Activated CD8-positive, alpha-beta memory T cell treated with anti-CD3 and anti-CD28 coated beads for 1 hour (primary cell): ENCODE data around the gene EPHA5.

Source experiments
- DNase-seq, 2 donors: peaks; one replicate each; pipeline ENCODE4 v3.0.0-alpha.2; 2020; ENCODE audit warnings: low read depth in 1 of 2; ENCODE audit errors: extremely low read depth in 1 of 2

The EPHA5 gene

DNA sequence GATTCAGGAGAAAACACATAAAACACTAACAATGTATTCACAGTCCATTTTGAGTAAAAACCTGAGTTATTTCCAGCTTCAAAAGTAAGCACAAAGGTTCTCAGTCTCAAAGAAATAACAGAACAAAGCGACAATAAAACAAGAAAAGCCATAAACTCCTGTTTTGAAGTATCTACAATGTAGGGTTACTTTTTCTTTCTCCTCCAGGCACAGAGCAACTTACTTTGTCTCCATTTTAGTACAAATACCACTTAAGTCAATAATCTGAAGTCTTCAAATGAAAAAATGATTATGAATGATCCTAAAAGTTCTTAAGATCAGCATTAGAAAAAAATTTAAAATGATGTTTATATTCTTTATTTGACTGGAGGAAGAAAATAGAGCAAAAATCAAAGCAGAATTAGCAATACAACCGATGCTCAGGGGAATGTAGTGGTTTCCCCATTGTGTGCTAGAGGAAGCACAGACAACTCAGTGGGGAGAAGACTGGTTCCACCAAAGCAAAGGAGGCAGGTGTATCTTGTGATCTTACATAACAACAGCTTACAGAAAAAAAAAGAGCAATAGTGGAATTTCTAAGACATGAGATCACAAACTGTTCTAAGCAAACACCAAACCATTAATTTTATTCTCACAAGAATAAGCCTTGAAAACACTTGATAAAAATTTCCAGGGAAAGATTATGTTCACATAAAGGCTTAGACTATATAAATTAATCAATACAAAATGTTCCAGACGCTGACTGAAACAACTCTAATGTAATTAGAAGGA lies 35.1 kb downstream of the EPHA5 start:
- no peak for DNase-seq

DNA sequence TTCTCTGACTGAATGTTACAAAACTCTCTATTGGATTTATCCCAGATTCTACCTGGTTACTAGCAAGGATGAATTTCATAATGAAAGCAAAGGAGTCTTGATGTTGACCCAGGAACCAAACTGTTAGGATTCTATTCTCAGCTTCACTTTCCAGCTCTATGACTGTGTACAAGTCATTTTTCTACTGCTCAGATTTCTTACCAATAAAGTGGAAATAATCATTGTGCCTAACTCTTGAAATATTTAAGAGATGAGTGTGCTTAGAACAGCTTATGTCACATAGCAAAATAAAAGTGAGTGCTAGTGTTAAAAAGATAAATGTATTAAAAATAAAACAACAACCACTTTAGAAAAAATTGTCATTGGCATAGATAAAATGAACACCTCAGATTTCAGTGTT lies 45.6 kb downstream of the EPHA5 start:
- no peak for DNase-seq

DNA sequence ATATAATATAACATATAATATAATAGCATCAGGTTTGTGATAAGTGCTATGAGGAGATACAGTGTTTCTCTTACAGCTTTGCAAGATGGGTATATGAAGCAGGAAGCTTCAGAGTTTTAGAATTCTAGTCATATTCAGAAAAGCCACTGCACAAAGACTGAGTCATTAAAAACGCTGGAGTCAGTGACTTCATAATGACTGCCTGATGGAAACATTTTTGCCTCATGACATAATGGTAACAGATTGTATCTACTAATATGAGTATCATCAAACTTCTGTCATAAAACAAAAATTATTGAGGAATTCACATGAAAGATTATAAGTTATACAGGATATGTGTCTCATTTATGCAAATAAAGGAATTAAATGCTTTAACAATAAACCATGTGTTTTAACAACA lies 46.8 kb downstream of the EPHA5 start:
- no peak for DNase-seq

DNA sequence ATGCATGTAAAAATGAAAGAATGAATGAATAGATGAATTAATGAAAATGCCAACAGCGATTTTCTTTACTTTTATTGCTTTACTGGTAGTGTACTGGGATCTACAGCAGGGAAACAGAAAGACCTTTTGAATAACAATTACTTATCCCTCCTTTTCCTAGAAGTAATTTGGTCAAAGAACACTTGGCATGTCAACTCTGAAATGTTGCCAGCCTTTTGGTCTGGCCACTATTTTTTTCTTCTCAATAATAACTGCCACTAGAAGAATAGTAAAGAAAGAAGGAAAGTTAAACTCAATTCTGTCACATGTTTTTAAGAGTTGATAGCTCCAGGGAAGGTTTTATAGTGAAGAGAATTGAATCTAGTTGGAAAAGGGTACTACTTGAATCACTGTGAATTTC lies 52.9 kb downstream of the EPHA5 start:
- no peak for DNase-seq

DNA sequence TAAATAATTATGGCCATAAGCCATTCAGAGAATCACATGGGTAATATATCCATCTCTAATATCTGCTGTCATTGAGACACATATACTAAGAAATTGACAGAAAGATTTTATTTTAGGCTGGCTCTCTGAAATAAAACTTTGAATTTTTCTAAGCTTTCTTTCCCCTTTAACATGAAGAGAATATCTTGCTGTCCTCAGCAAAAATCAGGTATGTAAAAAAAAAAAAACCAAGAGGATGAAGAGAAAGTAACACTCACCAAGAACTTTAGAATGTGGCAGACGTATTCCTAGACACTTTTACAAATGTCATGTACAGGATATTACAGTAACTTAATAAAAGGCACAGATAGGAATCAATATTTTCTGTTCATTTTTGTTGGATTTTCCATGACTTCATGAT lies 65.8 kb downstream of the EPHA5 start:
- no peak for DNase-seq

DNA sequence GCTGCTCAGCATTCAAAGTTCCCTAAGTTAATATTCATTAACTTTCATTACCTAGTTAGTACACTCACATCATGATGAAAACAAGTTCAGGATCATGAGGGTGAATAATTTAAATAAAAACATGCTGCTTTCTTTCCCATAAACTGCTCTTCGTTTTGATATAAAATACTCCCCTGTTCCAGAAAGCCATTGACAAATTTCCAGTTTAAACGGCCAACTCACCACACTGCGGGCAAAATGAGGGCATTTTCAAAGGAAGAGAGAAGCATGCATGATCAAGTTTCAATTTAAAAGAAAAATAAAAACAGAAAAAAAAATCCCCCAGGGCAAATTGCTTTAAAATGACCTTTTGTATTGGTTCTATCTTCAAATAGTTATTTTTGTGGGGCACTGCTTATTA lies 69.6 kb downstream of the EPHA5 start:
- DNase-seq = no peak

DNA sequence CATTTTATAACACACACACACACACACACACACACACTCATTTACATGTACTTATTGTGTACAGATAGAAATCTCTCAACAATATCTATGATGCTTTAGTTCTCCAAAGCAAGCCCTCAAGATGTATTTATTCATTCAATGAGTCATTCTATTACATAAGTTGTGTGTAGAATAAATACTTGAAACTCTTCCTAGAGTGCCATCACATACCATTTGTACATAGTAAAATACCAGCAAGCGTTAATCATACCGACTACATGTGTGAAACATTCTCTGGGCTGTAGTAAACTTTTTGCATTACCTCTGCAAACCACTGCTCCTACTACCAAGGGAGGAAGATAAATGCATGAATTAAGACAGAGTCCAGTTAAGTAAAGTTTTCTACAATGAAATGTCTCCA lies 70.9 kb downstream of the EPHA5 start:
- DNase-seq = no peak

DNA sequence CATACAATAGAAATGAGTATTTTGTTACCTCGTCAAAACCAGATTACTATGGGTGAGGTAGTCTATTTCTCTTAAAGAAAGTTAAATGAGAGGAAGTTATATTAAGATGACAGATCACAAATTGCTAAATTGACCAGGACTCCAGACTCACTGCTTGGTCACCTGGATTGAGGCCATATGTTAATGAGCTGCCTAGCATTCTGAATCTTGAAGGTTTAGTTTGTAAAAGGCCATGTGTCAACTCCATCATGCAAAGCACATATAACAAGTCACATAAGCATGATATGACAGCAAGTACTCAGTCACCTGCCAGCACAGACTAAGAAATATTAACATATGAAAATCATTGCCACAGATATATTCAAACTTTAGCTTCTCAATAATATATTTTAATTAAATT lies 72.6 kb downstream of the EPHA5 start:
- no peak for DNase-seq

DNA sequence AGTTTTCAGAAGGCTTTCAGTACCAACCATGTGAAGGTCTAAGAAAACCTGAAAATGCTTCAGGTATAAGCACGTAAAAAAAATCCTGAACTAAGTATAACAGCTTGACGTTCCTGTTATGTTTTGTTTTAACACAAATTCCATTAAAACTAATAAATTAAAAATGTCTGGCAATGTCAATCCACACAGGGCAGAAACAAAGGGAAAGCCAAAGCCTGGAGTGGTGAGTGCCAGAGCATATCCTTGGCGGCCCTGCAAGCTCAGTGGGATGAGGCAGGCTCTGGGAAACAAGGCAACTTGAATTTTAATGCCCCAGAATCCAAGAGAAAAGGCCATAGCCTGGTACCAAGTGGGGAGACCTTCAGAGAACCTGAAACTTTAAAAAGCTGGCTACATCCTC lies 78.2 kb downstream of the EPHA5 start:
- DNase-seq = no peak

DNA sequence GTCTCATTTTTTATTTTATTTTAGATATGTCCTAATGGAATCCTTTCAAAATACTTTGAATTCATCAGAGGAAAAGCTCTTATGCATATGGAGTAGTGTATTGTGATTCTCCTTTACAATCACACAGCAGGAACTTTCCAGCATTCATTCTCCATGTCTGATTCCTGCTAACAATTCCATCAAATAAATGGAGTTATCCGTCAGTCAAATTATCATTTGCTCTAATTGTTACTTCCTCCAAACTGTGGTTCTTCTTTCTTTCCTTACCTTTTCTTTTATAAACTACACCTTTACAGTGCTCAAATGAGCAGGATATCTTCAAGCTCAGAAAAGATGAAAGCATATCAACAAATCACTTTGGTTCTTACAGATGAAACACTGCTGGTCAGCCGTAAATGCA lies 80.4 kb downstream of the EPHA5 start:
- DNase-seq = no peak

DNA sequence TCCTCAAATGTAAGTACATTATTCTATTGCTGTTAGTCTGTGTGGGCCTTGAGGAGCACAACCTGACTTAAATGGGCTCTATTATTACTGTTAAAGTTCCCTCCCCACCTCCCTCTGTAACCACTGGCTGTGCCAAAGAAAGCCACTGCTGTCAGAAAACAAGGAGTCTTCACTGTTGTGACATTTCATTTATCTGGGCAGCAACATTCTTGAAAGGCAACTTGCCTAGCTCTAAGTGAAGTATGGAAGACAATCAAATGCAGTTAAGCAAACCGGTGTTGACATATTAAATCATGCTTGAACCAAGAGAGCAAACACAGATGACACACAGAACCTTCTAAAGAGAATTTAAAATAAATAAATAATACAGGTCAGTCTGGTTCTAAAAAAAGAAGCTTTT lies 81.0 kb downstream of the EPHA5 start:
- no peak for DNase-seq

DNA sequence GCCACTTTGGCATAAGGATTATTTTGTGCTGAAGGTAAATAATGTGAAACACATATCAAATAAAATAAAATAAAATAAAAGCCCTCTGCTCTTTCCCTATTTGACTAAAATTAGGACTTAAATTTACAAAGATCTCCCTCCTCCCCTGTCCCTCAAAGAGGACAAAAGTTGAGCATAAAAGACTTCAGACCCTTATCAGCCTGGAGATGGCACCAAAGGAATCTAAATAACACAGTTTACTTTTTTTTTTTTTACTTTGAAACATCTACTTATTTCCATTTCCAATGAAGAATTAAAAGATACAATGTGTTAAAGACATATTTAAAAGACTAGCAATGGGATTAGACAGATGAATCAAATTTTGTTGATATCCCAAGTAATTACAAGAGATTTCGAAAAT lies 89.7 kb downstream of the EPHA5 start:
- no peak for DNase-seq

DNA sequence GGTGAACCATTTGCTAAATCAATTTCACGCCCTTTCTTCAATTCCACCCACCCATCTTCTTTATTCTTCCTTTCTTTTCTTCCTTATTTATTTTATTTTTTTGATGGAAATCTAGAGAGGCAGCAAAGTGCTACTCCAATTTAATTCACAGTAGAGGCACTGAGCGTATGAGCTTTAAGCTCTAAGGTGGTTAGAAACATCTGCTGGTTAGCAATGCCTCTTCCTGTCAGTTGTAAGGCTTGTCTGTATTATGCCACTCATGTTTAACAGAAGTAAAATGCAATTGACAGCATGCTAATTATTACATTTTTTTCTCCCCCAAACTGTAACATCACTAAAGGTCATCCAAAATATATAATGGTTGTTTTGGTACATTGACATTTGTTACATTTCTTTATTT lies 103.8 kb downstream of the EPHA5 start:
- DNase-seq = no peak

DNA sequence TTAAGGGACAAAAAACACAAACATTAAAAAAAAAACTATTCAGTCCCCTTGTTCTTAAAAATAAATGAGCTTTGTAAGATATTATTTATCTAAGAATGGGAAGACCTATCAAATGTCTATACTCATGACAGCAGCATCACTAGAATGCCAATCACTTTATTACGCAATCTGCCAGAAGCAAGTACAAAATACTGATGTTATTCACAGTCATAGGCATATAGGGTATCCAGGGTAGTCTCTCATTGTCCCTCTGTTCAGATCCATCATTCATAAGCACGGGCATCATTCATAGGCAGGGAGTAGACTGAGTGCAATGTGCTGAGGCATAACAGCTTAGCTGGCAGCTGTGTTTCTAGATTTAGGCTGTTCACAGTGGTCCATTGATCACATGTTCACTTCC lies 109.1 kb downstream of the EPHA5 start:
- DNase-seq = no peak

DNA sequence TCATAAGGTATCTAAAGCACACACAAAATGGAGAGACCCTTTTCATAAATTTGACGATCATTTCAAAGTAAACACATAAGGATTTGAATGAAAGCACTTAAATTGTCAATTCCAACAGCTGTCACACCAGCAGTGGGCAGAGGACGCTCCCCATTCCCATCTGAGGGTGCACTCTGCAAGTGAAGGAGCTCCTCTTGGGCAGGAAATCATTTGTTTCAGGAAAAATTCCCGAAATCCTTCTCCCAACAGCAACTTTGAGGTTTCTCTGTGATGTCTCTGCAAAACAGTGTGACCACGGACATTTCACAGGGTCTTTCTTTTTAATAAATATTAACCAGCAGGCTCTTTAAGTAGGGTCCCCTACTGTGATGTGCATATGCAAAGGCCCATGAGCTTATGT lies 111.0 kb downstream of the EPHA5 start:
- no peak for DNase-seq

DNA sequence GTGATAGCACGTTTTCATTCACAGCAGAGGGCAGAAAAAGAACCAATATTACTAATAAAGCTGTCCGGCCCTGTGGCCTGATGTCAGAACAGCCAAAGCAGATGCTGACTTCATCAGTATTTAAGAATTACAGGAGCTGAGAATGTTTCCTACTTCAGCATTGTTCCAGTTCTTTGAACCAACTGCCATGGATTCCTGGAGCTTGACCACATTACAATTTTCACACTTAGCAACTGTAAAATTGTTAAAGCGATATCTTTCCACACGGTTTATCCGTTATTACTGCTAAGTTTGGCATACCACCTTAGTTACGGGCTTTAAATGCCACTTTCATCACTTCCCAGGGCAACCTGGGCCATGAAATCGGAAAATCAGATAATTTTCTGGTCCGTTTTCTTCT lies 118.2 kb downstream of the EPHA5 start:
- DNase-seq = no peak

DNA sequence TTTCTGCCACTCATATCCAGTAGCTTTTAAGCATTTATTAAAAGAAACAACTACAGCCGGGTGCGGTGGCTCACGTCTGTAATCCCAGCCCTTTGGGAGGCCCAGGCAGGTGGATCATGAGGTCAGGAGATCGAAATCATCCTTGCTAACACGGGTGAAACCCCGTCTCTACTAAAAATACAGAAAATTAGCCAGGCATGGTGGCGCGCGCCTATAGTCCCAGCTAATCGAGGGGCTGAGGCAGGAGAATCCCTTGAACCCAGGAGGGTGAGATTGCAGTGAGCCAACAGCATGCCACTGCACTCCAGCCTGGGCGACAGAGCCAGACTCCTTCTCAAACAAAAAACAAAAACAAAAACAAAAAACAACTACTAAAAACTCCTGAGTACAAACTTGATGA lies 119.8 kb downstream of the EPHA5 start:
- DNase-seq = no peak

DNA sequence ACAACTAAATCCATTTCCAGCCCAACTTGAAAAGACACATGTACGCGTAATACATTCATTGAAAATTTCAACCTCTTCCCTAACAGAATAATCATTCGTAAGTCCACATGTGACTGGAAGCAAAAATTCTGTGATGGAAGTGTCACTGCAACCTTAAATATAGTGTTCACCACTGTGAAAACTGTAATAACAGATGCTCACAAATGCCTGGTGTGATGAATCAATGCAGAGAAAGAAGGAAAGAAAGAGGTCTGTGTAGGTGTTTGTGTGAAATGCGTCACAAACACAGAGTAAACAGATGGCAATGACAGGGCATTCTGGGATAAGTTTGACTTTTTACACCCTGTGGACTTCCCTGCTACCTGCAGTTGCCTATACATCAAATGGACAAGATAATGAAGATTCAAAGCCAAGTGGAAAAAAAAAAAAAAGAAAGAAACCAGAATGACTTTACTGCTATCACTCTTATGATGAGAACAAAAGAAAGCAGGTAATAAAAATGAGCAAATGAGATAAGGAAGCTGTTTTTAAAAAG lies 123.3 kb downstream of the EPHA5 start:
- no peak for DNase-seq

DNA sequence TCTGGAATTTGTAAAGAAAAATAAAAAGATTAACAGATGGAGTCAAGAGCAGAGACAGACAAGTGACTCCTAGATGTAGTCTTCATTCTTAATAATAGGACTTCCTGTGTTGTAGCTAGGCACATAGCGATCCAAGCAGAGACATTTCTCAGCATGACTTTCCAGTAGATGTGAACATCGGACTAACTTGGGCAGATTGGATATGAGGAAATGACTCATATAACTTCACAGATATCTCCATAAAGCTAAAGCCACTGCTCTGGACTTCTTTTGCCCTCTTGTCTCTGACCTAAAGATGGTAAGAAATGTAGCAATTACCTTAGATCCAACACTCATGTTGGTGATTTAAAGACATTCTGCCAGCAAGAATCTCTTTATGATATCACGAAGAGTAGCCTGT lies 131.7 kb downstream of the EPHA5 start:
- DNase-seq = no peak

DNA sequence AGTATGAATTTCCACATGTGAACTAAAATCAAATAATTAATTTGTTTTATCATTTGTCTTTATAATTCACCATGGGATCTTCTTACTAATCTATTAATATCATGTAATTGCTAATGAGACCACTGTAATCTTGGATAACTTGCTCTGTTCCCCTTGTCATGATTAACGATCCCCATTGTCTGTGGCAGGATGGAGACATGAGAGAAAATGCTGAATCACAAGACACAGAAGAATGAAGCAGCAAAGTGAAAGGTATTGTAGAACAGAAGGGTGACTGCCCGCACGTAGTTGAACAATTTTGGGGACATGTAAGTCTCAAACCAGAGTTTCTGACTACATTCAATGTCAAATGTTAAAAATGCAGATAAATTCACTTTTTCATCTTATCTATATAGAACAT lies 135.2 kb downstream of the EPHA5 start:
- DNase-seq = no peak

DNA sequence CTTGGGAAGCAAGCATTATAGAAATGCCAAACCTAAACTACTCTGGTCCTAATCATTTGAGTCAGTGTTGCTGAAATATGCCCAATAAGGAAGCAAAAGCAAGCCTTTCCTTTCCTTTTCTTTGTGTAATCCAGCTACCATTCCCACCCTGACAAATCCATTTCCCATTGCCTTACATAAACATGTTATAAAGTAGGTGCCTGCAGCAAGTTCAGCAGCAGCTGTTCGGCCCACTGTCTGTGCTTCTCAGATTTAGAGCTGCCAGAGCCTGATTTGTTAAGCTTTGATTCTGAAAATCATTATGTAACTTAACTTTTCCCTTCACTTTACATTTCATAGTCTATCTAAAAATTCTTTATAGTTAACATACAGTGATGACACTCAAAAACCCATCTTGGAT lies 148.6 kb downstream of the EPHA5 start:
- DNase-seq = no peak

DNA sequence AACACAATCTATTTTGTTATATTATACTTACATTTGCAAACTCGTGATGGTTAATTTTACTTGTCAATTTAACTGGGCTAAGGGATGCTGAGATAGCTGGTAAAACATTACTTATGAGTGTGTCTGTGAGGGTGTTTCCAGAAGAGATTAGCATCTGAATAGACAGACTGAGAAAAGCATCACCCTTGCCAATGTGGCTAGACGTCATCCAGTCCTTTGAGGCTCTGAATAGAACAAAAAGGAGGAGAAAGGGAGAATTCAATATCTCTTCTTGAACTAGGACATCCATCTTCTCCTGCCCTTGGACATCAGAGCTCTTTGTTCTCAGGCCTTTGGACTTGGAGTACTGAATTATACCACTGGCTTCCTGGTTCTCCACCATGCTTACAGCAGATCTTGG lies 154.6 kb downstream of the EPHA5 start:
- no peak for DNase-seq

DNA sequence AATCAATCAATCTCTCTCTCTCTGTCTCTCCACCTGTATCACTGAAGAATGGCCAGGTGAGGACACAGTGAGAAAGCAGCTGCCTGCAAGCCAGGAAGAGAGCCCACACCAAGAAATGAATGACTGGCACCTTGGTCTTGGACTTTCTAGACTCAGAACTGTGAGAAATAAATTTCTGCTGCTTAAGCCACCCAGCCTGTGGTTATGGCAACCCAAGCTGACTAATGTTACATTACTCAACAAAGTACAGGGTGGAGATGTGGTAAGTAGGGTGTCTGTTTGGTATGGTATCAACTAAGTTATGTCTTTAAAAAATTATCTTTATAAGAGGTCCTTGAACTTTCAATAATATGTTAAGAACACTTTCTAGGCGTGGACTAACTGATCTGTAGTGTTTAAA lies 159.3 kb downstream of the EPHA5 start:
- no peak for DNase-seq
